ENCODE data around the gene NEMF. TPM values are rescaled to one million over a fixed set of nuclear protein-coding genes. Genes with fewer than 3 reads are reported as not detected.

Gene NEMF
- polyA plus RNA-seq, 1 donor from 2014 or later, result 91.0 TPM

GRCh38 chr14:49861699-49862088, 9.1 kb upstream of the NEMF start:
- Histone ChIP-seq H2AFZ (ENCODE audit: low read depth, low read length) (peak overlapping the region; percentile 46), H3K9me2 (ENCODE audit: insufficient read depth, low read length) (no peaks in the 10 kb centered on the region), H3K27me3 (ENCODE audit: insufficient read depth, low read depth, low read length) (no peaks in the 10 kb centered on the region), H3K9me3 (ENCODE audit: low read length) (no peaks in the 10 kb centered on the region), H3K9ac (ENCODE audit: low read length) (peak overlapping the region; percentile 76), H3F3A (ENCODE audit: insufficient read depth, low read length, poor library complexity, severe bottlenecking) (peaks cover 10% of the 10 kb centered on the region), H3K79me2 (replicated peaks; ENCODE audit: insufficient read depth, low read length) (no peaks in the 10 kb centered on the region), H4K20me1 (ENCODE audit: insufficient read depth) (no peaks in the 10 kb centered on the region), H3K4me2 (ENCODE audit: low read length) (peak overlapping the region; percentile 53), H3K4me3 (ENCODE audit: low read length) (peak overlapping the region; percentile 88), H3K27ac (ENCODE audit: low read length) (peak overlapping the region; percentile 98), H3K36me3 (ENCODE audit: insufficient read depth, low read length) (no peaks in the 10 kb centered on the region)
- no peak for TF ChIP-seq EP300 (conservative IDR thresholded peaks at IDR 0.05; ENCODE audit: poor library complexity, severe bottlenecking)
- TF ChIP-seq MXI1 (conservative IDR thresholded peaks at IDR 0.05; ENCODE audit: poor library complexity, severe bottlenecking), result peak; percentile 18
- TF ChIP-seq POLR2AphosphoS5 (IDR thresholded peaks at IDR 0.05), result peak; percentile 59

- H3K79me2 ChIP-seq (replicated peaks; ENCODE audit: insufficient read depth, low read length), result no peaks in the 10 kb centered on the region
- TF ChIP-seq TAF1 (IDR thresholded peaks at IDR 0.05; ENCODE audit: low read depth), result no peak
- no peak for TF ChIP-seq RAD21 (conservative IDR thresholded peaks at IDR 0.05)
- no peak for TF ChIP-seq REST (IDR thresholded peaks at IDR 0.05; ENCODE audit: borderline replicate concordance)
- no peak for TF ChIP-seq EZH2 (IDR thresholded peaks at IDR 0.05; ENCODE audit: borderline replicate concordance, insufficient read depth, low read length, poor library complexity, severe bottlenecking)
- no peak for TF ChIP-seq MXI1 (conservative IDR thresholded peaks at IDR 0.05; ENCODE audit: poor library complexity, severe bottlenecking)
- no peak for TF ChIP-seq EP300 (conservative IDR thresholded peaks at IDR 0.05; ENCODE audit: poor library complexity, severe bottlenecking)
- no peak for TF ChIP-seq SMC3 (conservative IDR thresholded peaks at IDR 0.05; ENCODE audit: poor library complexity)
- TF ChIP-seq POLR2AphosphoS5 (IDR thresholded peaks at IDR 0.05), result no peak
- TF ChIP-seq CTCF (IDR thresholded peaks at IDR 0.05; ENCODE audit: poor library complexity, severe bottlenecking), result no peak
- peak overlapping the region; percentile 88 for H3K4me3 ChIP-seq (ENCODE audit: low read length)
- no peaks in the 10 kb centered on the region for H3K9me3 ChIP-seq (ENCODE audit: low read length)
- no peaks in the 10 kb centered on the region for H3K27me3 ChIP-seq (ENCODE audit: insufficient read depth, low read depth, low read length)
- peak overlapping the region; percentile 53 for H3K4me2 ChIP-seq (ENCODE audit: low read length)
- H3K36me3 ChIP-seq (ENCODE audit: insufficient read depth, low read length), result no peaks in the 10 kb centered on the region
- peak overlapping the region; percentile 76 for H3K9ac ChIP-seq (ENCODE audit: low read length)
- H4K20me1 ChIP-seq (ENCODE audit: insufficient read depth), result no peaks in the 10 kb centered on the region
- no peaks in the 10 kb centered on the region for H3K9me2 ChIP-seq (ENCODE audit: insufficient read depth, low read length)
- peak overlapping the region; percentile 46 for H2AFZ ChIP-seq (ENCODE audit: low read depth, low read length)
- peak overlapping the region; percentile 98 for H3K27ac ChIP-seq (ENCODE audit: low read length)
- H3F3A ChIP-seq (ENCODE audit: insufficient read depth, low read length, poor library complexity, severe bottlenecking), result peaks cover 10% of the 10 kb centered on the region
These were observed 8.6 kb upstream of the NEMF start for GRCh38 chr14:49860988-49861698.
